GM23338 (cell line): ENCODE data around the gene SLITRK2. TPM values are rescaled to one million over a fixed set of nuclear protein-coding genes. Genes with fewer than 3 reads are reported as not detected.

Source experiments
- ATAC-seq: fragments of 200-7000 bp; cut with Tn5 transposase; 3 replicates; pipeline ENCODE4 v1.9.1; 2020
- DNase-seq: peaks from one replicate; pipeline ENCODE4 v3.0.0-alpha.2; 2015; ENCODE audit warnings: low spot score
- H2AFZ ChIP-seq: fragments of 200-600 bp; sonication (generic); 2 replicates; pipeline ENCODE4 v1.8.0; 2016; ENCODE audit warnings: antibody characterized with exemption, mild to moderate bottlenecking, moderate library complexity
- H3F3A ChIP-seq: fragments of 200-600 bp; sonication (generic); replicated peaks from 2 replicates; pipeline ENCODE4 v1.8.0; 2017; ENCODE audit warnings: antibody characterized with exemption, mixed run types, low read depth
- H3K27ac ChIP-seq: fragments of 200-600 bp; sonication (generic); 2 replicates; pipeline ENCODE4 v1.6.1; 2016; ENCODE audit warnings: low read depth
- H3K27me3 ChIP-seq: fragments of 200-600 bp; sonication (generic); 2 replicates; pipeline ENCODE4 v1.8.0; 2016; ENCODE audit warnings: mild to moderate bottlenecking, mixed run types, moderate library complexity; ENCODE audit not compliant: insufficient read depth
- H3K36me3 ChIP-seq: fragments of 200-600 bp; sonication (generic); 2 replicates; pipeline ENCODE4 v1.8.0; 2016; ENCODE audit warnings: mild to moderate bottlenecking; ENCODE audit not compliant: insufficient read depth
- H3K4me1 ChIP-seq: fragments of 200-600 bp; sonication (generic); 2 replicates; pipeline ENCODE4 v1.8.0; 2016; ENCODE audit warnings: mild to moderate bottlenecking, moderate library complexity; ENCODE audit not compliant: insufficient read depth
- H3K4me2 ChIP-seq: fragments of 200-600 bp; sonication (generic); 2 replicates; pipeline ENCODE4 v1.7.1; 2017; ENCODE audit warnings: mixed run types
- H3K4me3 ChIP-seq: fragments of 200-600 bp; sonication (generic); 2 replicates; pipeline ENCODE4 v1.6.1; 2016; ENCODE audit warnings: mixed run types
- H3K79me2 ChIP-seq: fragments of 200-600 bp; sonication (generic); replicated peaks from 2 replicates; pipeline ENCODE4 v1.8.0; 2017; ENCODE audit warnings: mild to moderate bottlenecking; ENCODE audit not compliant: insufficient read depth
- H3K9me2 ChIP-seq: fragments of 200-600 bp; sonication (generic); 2 replicates; pipeline ENCODE4 v1.8.0; 2017; ENCODE audit not compliant: insufficient read depth
- H4K20me1 ChIP-seq: fragments of 200-600 bp; sonication (generic); replicated peaks from 2 replicates; pipeline ENCODE4 v1.8.0; 2017; ENCODE audit warnings: mild to moderate bottlenecking; ENCODE audit not compliant: insufficient read depth
- H3K27ac Mint-ChIP-seq: 2 replicates; pipeline ENCODE4 v1.8.0; 2020; ENCODE audit warnings: inconsistent platforms, mild to moderate bottlenecking, moderate library complexity, mixed read lengths
- H3K27me3 Mint-ChIP-seq: 3 replicates; pipeline ENCODE4 v1.8.0; 2022; ENCODE audit warnings: low read depth, mild to moderate bottlenecking, moderate library complexity, mixed read lengths, inconsistent platforms; ENCODE audit not compliant: insufficient read depth, poor library complexity
- H3K36me3 Mint-ChIP-seq: 3 replicates; pipeline ENCODE4 v1.8.0; 2021; ENCODE audit warnings: low read depth, mild to moderate bottlenecking, inconsistent platforms, moderate library complexity, mixed read lengths
- H3K4me1 Mint-ChIP-seq: 3 replicates; pipeline ENCODE4 v1.8.0; 2020; ENCODE audit warnings: mild to moderate bottlenecking, inconsistent platforms, mixed read lengths
- H3K4me3 Mint-ChIP-seq: 3 replicates; pipeline ENCODE4 v1.8.0; 2021; ENCODE audit warnings: moderate library complexity, mild to moderate bottlenecking, inconsistent platforms, mixed read lengths
- H3K9me3 Mint-ChIP-seq: 3 replicates; pipeline ENCODE4 v1.8.0; 2020; ENCODE audit warnings: moderate library complexity, mild to moderate bottlenecking, inconsistent platforms, mixed read lengths
- CREB1 ChIP-seq: fragments of 250-450 bp; sonication (Bioruptor Pico); IDR thresholded peaks from 2 replicates; pipeline ENCODE4 v1.5.0; 2020; ENCODE audit warnings: low read depth, mild to moderate bottlenecking, moderate library complexity
- EZH2phosphoT487 ChIP-seq: fragments of 200-600 bp; sonication (generic); IDR thresholded peaks from one replicate; pipeline ENCODE4 v1.8.1; 2018; ENCODE audit warnings: antibody characterized with exemption; ENCODE audit not compliant: unreplicated experiment
- JUNB ChIP-seq: IDR thresholded peaks from one replicate; pipeline ENCODE4 v1.6.1; 2016; ENCODE audit warnings: antibody characterized with exemption; ENCODE audit not compliant: unreplicated experiment
- NANOG ChIP-seq: IDR thresholded peaks from 2 replicates; pipeline ENCODE4 v1.6.1; 2016; ENCODE audit warnings: antibody characterized with exemption, borderline replicate concordance
- POLR2AphosphoS5 ChIP-seq: IDR thresholded peaks from 2 replicates; pipeline ENCODE4 v1.6.1; 2016; ENCODE audit warnings: antibody characterized with exemption, low read depth
- REST ChIP-seq: IDR thresholded peaks from one replicate; pipeline ENCODE4 v1.6.1; 2018; ENCODE audit warnings: antibody characterized with exemption; ENCODE audit not compliant: unreplicated experiment
- STAT1 ChIP-seq: IDR thresholded peaks from one replicate; pipeline ENCODE4 v1.6.1; 2016; ENCODE audit warnings: antibody characterized with exemption; ENCODE audit not compliant: unreplicated experiment
- ZNF114 ChIP-seq: fragments of 250-450 bp; sonication (Bioruptor Pico); IDR thresholded peaks from 2 replicates; pipeline ENCODE4 v1.5.0; 2020; ENCODE audit warnings: mild to moderate bottlenecking, moderate library complexity
- ZNF462 ChIP-seq: fragments of 250-450 bp; sonication (Bioruptor Pico); IDR thresholded peaks from 2 replicates; pipeline ENCODE4 v1.5.0; 2020; ENCODE audit warnings: mild to moderate bottlenecking, moderate library complexity
- polyA plus RNA-seq: library from polyadenylated mRNA; unstranded; fragments of >200 nt; fragmentation: Nextera tagmentation; extraction: Ambion mirVana; gene quantifications from 2 replicates; pipeline ENCODE4 v1.2.1, GENCODE V29; 2016
- total RNA-seq: library from RNA; depleted of rRNA; stranded (reverse); fragments of >200 nt; shearing (Covaris generic); gene quantifications from 2 replicates; pipeline ENCODE4 v1.2.3, GENCODE V29; 2014
- TF ChIP-seq, protein P1 (sequence below), 2 experiments: fragments of 200-600 bp in 1 of 2; sonication (generic) in 1 of 2; conservative IDR thresholded peaks; 2 replicates each; pipeline versions ENCODE4 v1.5.1 to v1.6.1; 2016 to 2017; ENCODE audit warnings: antibody characterized with exemption in 2 of 2, low read depth in 2 of 2, mild to moderate bottlenecking in 2 of 2, moderate library complexity in 1 of 2
- TF ChIP-seq, protein P2 (sequence below): IDR thresholded peaks from 2 replicates; pipeline ENCODE4 v1.6.1; 2016; ENCODE audit warnings: antibody characterized with exemption

The SLITRK2 gene
- total and polyA plus RNA-seq, 2 experiments from 2014 or later, result 0.10 to 0.24 TPM

DNA sequence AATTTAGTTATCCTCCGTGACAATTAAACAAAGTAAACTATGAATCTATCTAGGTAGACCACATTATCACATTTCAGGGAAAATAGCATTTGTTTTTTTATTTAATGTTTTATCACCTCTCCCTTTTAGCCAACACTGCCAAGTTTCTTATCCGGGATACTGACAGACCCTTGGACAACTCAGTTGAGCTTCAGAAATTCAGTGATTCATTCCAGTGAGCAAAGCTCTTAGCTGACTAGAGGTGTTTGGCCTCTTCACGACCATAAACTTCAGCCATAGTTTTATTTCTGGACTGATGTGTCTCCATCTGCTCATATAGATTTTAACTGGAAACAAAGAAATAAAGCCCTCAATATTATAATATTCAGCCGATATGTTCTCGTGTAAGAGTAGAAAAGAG, 15.2 kb downstream of the SLITRK2 start (continued):
- TF ChIP-seq CREB1 (CRISPR knock-in tag), result no peak
- no peak for TF ChIP-seq EZH2phosphoT487
- no peak for TF ChIP-seq POLR2AphosphoS5

DNA sequence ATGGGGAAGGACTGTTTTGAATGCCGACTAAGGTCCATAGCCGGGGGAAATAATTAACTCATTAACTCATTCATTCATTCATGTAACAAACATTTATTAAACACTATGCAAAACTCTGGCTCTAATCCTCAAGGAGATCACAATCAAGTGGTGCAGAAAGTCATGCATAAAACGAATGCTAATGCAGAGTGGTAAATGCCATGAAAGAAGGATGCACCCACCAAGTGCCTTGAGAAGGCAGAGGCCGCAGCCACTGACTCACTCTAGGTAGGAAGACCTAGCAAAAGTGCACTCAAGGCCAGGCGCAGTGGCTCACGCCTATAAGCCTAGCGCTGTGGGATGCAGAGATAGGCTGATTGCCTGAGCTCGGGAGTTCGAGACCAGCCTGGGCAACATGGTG, 22.9 kb downstream of the SLITRK2 start:
- Mint-ChIP-seq H3K36me3 (no peaks in the 10 kb centered on the region), H3K27ac (no peak overlapping the region), H3K9me3 (peaks cover 8% of the 10 kb centered on the region; the same call in 2 of the 3 replicates), H3K4me1 (peaks cover 15% of the 10 kb centered on the region; the same call in 2 of the 3 replicates), H3K27me3 (peaks cover 2% of the 10 kb centered on the region), H3K4me3 (no peak overlapping the region)
- Histone ChIP-seq H3K27me3 (no peaks in the 10 kb centered on the region), H3K79me2 (no peaks in the 10 kb centered on the region), H3K4me2 (no peak overlapping the region), H3K36me3 (no peaks in the 10 kb centered on the region), H3K27ac (no peak overlapping the region), H2AFZ (no peak overlapping the region), H3F3A (no peaks in the 10 kb centered on the region), H3K9me2 (no peaks in the 10 kb centered on the region), H3K4me3 (no peak overlapping the region), H4K20me1 (no peaks in the 10 kb centered on the region), H3K4me1 (peaks cover 7% of the 10 kb centered on the region; the same call in 1 of the 2 replicates)
- TF ChIP-seq, protein P1, sequence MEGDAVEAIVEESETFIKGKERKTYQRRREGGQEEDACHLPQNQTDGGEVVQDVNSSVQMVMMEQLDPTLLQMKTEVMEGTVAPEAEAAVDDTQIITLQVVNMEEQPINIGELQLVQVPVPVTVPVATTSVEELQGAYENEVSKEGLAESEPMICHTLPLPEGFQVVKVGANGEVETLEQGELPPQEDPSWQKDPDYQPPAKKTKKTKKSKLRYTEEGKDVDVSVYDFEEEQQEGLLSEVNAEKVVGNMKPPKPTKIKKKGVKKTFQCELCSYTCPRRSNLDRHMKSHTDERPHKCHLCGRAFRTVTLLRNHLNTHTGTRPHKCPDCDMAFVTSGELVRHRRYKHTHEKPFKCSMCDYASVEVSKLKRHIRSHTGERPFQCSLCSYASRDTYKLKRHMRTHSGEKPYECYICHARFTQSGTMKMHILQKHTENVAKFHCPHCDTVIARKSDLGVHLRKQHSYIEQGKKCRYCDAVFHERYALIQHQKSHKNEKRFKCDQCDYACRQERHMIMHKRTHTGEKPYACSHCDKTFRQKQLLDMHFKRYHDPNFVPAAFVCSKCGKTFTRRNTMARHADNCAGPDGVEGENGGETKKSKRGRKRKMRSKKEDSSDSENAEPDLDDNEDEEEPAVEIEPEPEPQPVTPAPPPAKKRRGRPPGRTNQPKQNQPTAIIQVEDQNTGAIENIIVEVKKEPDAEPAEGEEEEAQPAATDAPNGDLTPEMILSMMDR (conservative IDR thresholded peaks at IDR 0.05; ENCODE audit: low read depth in 2 of 2), result no peak
- TF ChIP-seq JUNB (no peak), NANOG (no peak), EZH2phosphoT487 (no peak), REST (no peak), ZNF114 (no peak), CREB1 (CRISPR knock-in tag) (no peak), STAT1 (no peak), ZNF462 (CRISPR knock-in tag) (no peak), POLR2AphosphoS5 (no peak)
- TF ChIP-seq, protein P2, sequence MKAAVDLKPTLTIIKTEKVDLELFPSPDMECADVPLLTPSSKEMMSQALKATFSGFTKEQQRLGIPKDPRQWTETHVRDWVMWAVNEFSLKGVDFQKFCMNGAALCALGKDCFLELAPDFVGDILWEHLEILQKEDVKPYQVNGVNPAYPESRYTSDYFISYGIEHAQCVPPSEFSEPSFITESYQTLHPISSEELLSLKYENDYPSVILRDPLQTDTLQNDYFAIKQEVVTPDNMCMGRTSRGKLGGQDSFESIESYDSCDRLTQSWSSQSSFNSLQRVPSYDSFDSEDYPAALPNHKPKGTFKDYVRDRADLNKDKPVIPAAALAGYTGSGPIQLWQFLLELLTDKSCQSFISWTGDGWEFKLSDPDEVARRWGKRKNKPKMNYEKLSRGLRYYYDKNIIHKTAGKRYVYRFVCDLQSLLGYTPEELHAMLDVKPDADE, result no peak
- no peak for ATAC-seq
- DNase-seq, result no peak
